HG03432 (cell line): ENCODE measurements around the gene ARMC2.
"Not testable (repeated sequence)": the region's sequence is repeated elsewhere in the genome, so short reads cannot be mapped to it uniquely, and the experiment has no call there.

Experiments
- ATAC-seq: cut with Tn5 transposase; IDR thresholded peaks from one replicate; pipeline ENCODE4 v1.9.1; 2021; ENCODE audit warnings: mild to moderate bottlenecking, moderate library complexity; ENCODE audit not compliant: unreplicated experiment

Gene ARMC2, protein sequence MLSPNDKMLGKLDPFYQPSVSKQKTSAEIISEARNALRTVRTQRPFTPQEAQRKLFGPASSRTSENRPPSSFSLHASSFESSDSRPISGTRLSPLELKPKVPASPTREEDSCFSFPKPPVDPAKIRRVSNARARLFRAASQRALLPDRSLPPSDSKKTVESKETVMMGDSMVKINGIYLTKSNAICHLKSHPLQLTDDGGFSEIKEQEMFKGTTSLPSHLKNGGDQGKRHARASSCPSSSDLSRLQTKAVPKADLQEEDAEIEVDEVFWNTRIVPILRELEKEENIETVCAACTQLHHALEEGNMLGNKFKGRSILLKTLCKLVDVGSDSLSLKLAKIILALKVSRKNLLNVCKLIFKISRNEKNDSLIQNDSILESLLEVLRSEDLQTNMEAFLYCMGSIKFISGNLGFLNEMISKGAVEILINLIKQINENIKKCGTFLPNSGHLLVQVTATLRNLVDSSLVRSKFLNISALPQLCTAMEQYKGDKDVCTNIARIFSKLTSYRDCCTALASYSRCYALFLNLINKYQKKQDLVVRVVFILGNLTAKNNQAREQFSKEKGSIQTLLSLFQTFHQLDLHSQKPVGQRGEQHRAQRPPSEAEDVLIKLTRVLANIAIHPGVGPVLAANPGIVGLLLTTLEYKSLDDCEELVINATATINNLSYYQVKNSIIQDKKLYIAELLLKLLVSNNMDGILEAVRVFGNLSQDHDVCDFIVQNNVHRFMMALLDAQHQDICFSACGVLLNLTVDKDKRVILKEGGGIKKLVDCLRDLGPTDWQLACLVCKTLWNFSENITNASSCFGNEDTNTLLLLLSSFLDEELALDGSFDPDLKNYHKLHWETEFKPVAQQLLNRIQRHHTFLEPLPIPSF

DNA sequence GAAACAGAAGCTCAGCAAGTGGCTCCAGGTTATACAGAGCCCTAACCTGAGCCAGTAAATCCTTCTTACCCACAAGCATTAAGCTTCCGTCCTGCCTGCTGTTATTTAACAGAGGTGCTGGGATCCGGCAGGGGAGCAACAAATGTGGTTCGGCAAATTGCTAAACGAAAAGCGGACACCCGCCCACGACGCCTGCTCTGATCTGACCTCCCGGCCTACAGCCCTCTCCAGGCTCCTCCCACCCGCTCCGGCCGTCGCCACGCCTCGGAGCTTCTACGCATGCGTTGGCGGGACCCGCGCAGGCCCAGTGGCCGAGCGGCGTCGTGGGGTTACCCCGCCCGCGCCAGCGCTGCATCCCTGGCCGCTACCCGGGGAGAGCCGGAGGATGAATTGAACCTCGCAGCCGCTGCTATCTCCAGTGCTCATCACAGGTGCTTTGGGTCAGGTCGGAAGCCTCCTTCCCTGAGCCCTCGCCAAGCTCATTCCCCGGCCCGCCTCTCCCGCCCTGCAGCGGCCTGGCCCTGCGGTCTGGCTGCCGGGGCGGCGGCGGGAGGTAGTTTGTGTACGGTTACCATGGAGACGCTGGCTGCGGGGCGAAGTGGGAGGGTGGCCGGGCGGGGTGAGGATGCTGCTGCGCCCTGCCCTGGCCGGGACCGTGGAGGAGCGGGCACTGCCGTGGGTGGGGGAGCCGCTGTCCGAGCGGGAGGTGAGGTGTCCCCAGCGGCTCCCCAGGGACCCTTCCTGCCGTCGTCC lies at the start of gene ARMC2:
Gene ARMC2 (plus strand): TSS at position 307 of the 753 bp plus-strand sequence. CDS start 5,846 bp downstream, outside the sequence.
- ATAC-seq = peak; percentile 98

GRCh38 chr6:108798670-108799353 lies 49.4 kb upstream of the ARMC2 start:
- ATAC-seq = no peak

- ATAC-seq = no peak
These were observed 48.9 kb upstream of the ARMC2 start for GRCh38 chr6:108799354-108799717.

DNA sequence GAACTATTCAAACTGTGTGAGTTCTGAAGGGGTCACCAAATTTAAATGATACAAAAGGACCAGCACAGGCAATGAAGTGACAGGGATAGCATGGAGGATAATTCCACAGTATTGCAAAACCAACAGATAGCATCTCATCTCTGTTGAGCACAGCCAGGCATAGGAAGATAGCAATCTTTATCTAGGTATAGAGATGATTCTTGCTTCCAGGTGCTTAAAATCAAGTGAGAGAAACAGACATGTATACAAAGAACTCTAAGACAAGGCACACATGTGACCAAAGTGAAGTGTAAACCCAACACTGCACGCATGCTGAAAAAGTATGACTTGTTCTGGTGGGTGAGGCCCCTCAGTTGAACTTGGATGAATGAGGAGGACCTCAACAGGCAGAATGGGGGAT lies 48.4 kb upstream of the ARMC2 start:
- ATAC-seq = no peak

GRCh38 chr6:108800427-108800864 lies 47.8 kb upstream of the ARMC2 start:
- ATAC-seq = no peak

DNA sequence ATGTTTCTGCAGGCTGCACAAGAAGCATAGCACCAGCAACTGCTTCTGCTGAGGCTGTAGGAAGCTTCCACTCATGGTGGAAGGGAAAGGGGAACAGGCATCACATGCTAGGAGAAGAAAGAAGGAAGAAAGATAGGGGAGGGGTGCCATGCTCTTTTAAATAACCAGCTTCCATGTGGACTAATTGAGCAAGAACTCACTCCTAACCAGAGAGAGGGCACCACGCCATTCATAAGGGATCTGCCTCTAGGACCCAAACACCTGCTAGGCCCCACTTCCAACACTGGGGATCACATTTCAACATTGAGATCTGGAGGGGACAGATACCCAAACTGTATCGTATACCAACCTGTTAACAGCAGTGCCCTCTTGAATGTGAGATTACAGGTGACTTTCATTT lies 46.9 kb upstream of the ARMC2 start:
- no peak for ATAC-seq

DNA sequence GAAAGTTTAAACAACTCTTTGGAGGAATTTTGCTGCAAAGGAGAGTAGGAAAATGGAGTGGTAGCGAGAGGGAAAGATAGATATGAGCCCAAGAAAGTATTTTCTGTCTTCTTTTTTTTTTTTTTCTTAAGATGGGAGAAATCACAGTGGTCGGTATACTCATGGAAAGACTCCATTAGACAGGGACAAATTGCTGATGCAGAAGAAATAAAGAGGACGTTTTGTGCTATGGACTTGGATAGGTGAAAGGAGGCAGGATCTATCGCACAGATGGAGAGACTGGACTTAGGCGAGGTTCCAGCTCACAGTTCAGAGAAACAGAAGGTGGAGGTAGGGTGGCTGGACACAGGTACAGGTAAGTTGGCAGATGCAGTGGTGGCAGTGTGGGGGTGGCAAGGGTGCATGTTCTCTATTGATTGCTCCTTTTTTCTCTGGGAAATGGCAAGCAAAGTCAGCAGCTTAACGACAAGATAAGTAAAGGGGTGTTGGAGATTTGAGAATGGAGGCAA lies 44.2 kb upstream of the ARMC2 start:
- no peak for ATAC-seq

- no peak for ATAC-seq
These were observed 43.3 kb upstream of the ARMC2 start for GRCh38 chr6:108804956-108805355.

DNA sequence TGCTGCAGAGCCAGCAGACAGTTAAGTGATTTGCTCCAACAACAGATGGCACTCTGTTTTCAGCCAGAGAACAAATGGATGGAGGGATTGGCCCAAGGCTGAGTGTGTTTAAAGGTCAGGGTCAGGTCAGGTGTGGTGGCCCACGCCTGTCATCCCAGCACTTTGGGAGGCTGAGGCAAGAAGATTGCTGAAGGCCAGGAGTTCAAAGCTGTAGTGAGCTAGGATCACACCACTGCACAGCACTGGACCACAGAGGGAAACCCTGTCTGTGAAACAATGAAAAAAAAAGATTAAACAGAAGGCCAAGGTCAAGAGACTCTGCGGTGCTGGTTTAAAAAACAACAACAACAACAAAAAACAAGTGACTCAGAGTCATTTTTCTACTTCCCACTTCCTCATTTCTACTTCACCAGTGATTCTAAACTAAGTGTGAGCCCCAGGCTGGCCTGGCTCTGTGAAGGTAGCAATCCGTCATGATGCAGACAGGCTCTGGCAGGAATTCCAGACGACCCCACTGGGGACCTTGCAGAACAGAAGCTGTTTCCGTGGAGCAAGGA lies 42.5 kb upstream of the ARMC2 start:
- ATAC-seq = peak; percentile 78

- peak; percentile 12 for ATAC-seq
These were observed 42.1 kb upstream of the ARMC2 start for GRCh38 chr6:108806171-108806570.

DNA sequence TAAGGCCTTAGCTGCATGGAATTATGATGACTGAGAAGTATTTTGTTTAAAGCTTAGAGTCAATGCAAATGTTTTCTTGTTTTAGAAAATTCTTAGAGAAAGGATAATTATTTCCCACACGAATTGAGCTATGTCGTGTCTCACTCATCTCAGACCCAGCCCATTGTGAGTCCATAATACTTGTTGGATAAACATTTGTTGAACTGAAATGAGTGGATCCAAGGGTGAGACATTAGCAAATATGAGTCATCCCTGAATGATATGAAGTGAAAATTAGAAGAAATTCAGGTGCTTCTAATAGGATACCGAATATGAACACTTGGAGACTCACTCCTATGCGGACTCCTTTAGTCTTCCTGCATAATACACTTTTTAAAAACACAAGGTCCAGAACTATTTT lies 41.6 kb upstream of the ARMC2 start:
- ATAC-seq = no peak

GRCh38 chr6:108807928-108808327 lies 40.3 kb upstream of the ARMC2 start:
- no peak for ATAC-seq

DNA sequence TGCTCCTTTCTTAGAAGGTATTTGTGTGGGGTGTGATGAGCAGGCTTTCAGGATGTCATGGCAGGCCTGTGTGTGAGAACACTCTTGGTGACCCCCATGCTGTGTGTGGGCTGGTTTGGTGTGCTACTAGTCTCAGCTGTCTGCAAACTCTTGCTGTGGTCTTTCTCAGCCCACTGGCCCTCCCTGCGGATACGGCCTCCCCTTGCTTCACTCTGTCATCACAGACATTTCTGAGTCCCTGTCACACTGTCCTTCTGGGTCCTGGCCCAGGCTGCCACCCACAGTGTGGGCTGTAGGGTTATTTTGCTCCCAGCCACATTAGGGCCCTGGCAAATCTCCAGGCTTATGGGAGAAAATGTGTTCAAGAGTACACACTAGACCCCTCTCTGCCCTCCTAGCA lies 39.0 kb upstream of the ARMC2 start:
- ATAC-seq = no peak

- ATAC-seq = no peak
These were observed 38.1 kb upstream of the ARMC2 start for GRCh38 chr6:108810057-108810643.

DNA sequence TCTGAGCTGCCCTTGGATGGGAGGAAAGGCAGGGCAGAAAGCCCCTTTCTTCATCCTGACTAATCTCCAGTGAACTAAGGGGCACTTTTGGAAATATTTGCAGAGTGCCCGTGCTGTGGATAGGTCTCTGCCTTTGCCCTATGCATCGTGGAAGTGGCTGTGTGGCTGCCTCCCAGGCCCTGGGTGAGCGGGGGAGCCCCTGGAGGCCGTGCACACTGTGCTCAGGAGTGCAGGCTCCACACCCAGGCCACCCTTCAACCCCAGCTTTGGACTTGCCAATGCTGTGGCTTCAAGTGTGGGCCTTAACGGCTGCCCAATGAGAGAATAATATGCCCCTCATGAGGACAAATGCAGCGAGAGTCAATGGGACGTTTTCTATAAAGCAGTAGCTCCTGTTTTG lies 36.7 kb upstream of the ARMC2 start:
- no peak for ATAC-seq

GRCh38 chr6:108813218-108813617 lies 35.0 kb upstream of the ARMC2 start:
- ATAC-seq = not testable (repeated sequence)

DNA sequence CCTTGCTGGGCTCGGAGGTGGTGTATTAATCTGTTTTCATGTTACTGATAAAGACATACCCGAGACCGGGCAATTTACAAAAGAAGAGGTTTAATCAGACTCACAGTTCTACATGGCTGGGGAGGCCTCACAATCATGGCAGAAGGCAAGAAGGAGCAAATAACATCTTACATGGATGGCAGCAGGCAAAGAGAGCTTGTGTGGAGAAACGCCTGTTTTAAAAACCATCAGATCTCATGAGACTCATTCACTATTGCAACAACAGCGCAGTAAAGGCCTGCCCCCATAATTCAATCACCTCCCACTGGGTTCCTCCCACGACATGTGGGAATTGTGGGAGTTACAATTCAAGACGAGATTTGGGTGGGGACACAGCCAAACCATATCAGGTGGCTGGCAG lies 30.9 kb upstream of the ARMC2 start:
- not testable (repeated sequence) for ATAC-seq

- no peak for ATAC-seq
These were observed 28.2 kb upstream of the ARMC2 start for GRCh38 chr6:108820006-108820405.

- no peak for ATAC-seq
These were observed 25.8 kb upstream of the ARMC2 start for GRCh38 chr6:108822401-108822800.

GRCh38 chr6:108825326-108825725 lies 22.9 kb upstream of the ARMC2 start:
- no peak for ATAC-seq
